CD4-positive, alpha-beta memory T cell (primary cell): ENCODE results near the gene EFCAB5. TPM values are rescaled to one million over a fixed set of nuclear protein-coding genes. Genes with fewer than 3 reads are reported as not detected.
"Not testable (repeated sequence)": the region's sequence is repeated elsewhere in the genome, so short reads cannot be mapped to it uniquely, and the experiment has no call there.

Experiments used
- CTCF ChIA-PET: fragments of 350-600 bp; sonication (Branson Sonifier 250); formaldehyde crosslinking; loops from one replicate; lab custom pipeline; 2021; ENCODE audit warnings: inconsistent platforms; ENCODE audit not compliant: partially characterized antibody; lab: Charles Lee
- POLR2A ChIA-PET: fragments of 350-600 bp; sonication (Branson Sonifier 250); formaldehyde crosslinking; loops from one replicate; lab custom pipeline; 2021; ENCODE audit not compliant: partially characterized antibody; lab: Charles Lee
- DNase-seq, 5 donors: peaks; one replicate each; pipeline versions ENCODE4 v3.0.0 to v3.0.0-alpha.2; 2020 to 2022; ENCODE audit warnings: mixed read lengths in 1 of 5
- H3K27ac ChIP-seq: one replicate; pipeline ENCODE4 v1.7.0; 2013; ENCODE audit warnings: low read depth, low read length
- H3K27me3 ChIP-seq: 2 replicates; pipeline ENCODE4 v1.7.0; 2013; ENCODE audit warnings: mild to moderate bottlenecking, low read length, moderate library complexity; ENCODE audit not compliant: insufficient read depth
- H3K36me3 ChIP-seq: 2 replicates; pipeline ENCODE4 v1.7.0; 2013; ENCODE audit warnings: mild to moderate bottlenecking, low read length, moderate library complexity; ENCODE audit not compliant: insufficient read depth
- H3K4me1 ChIP-seq: 2 replicates; pipeline ENCODE4 v1.7.0; 2013; ENCODE audit warnings: mild to moderate bottlenecking, low read length, moderate library complexity; ENCODE audit not compliant: insufficient read depth
- H3K4me3 ChIP-seq, 2 donors: one replicate each; pipeline ENCODE4 v1.7.0; 2013; ENCODE audit warnings: low read length in 2 of 2, mild to moderate bottlenecking in 1 of 2
- H3K9me3 ChIP-seq, 2 donors: one replicate each; pipeline ENCODE4 v1.7.0; 2013; ENCODE audit warnings: low read length in 2 of 2, control low read depth in 1 of 2; ENCODE audit not compliant: control insufficient read depth in 1 of 2
- H3K27ac Mint-ChIP-seq, 7 donors: one replicate each; pipeline ENCODE4 v1.8.0; 2020 to 2021; ENCODE audit warnings: mixed read lengths in 7 of 7, mild to moderate bottlenecking in 6 of 7, inconsistent platforms in 3 of 7, moderate library complexity in 3 of 7
- H3K27me3 Mint-ChIP-seq, 2 donors: one replicate each; pipeline ENCODE4 v1.8.0; 2020 to 2021; ENCODE audit warnings: mixed read lengths in 2 of 2
- H3K36me3 Mint-ChIP-seq, 2 donors: one replicate each; pipeline ENCODE4 v1.8.0; 2020 to 2021; ENCODE audit warnings: mixed read lengths in 2 of 2, inconsistent platforms in 1 of 2, mild to moderate bottlenecking in 1 of 2
- H3K4me1 Mint-ChIP-seq, 4 donors: one replicate each; pipeline ENCODE4 v1.8.0; 2020 to 2021; ENCODE audit warnings: mixed read lengths in 4 of 4, mild to moderate bottlenecking in 1 of 4
- H3K4me3 Mint-ChIP-seq, 8 donors: one replicate each; pipeline ENCODE4 v1.8.0; 2020 to 2021; ENCODE audit warnings: mixed read lengths in 8 of 8, mild to moderate bottlenecking in 7 of 8, moderate library complexity in 6 of 8, inconsistent platforms in 3 of 8
- H3K9me3 Mint-ChIP-seq, 8 donors: one replicate each; pipeline ENCODE4 v1.8.0; 2020 to 2021; ENCODE audit warnings: mixed read lengths in 8 of 8, mild to moderate bottlenecking in 5 of 8, inconsistent platforms in 3 of 8, moderate library complexity in 1 of 8
- intact Hi-C: fragments of 100-400 bp; cut with micrococcal nuclease; formaldehyde crosslinking; loops from one replicate; pipeline ENCODE4 v1.15.1; 2023
- polyA plus RNA-seq, 2 donors: library from polyadenylated mRNA; unstranded; fragments of 300-500 nt; fragmentation: Illumina TruSeq; gene quantifications; one replicate each; pipeline ENCODE4 v1.2.3, GENCODE V29; 2021
- total RNA-seq, 2 experiments: library from RNA; stranded (reverse); gene quantifications; one replicate each; pipeline ENCODE4 v1.2.3, GENCODE V29; 2021

The EFCAB5 gene
- total and polyA plus RNA-seq, 4 experiments from 2014 or later = 0.39 to 4.7 (median 1.7) TPM

GRCh38 chr17:29933379-29933778, 8.1 kb upstream of the EFCAB5 start:
- Histone ChIP-seq H3K4me3 (no peak overlapping the region), H3K9me3 (no peaks in the 10 kb centered on the region), H3K27ac (no peak overlapping the region), H3K27me3 (no peaks in the 10 kb centered on the region), H3K36me3 (no peaks in the 10 kb centered on the region), H3K4me1 (peaks cover 26% of the 10 kb centered on the region)
- Mint-ChIP-seq H3K36me3 (peaks cover 0 to 9% of the 10 kb centered on the region in 2 donors), H3K4me3 (no peak overlapping the region), H3K9me3 (peaks cover 0 to 6% (median 0%) of the 10 kb centered on the region in 8 donors), H3K27me3 (no peaks in the 10 kb centered on the region), H3K4me1 (peaks cover 1 to 13% (median 11%) of the 10 kb centered on the region in 4 donors), H3K27ac (peak overlapping the region in 2 of 7 donors; percentile 34 to 72)
- DNase-seq = no peak
- CTCF ChIA-PET = interaction anchor here (1.0 to 2.4 kb wide), 4 partner anchors 120 to 154 kb away, joined by 3 to 10 read pairs (median 4); no protein-coding TSS in a partner anchor
- POLR2A ChIA-PET = no interaction called here
- intact Hi-C loops = no loop called here

- H3K36me3 Mint-ChIP-seq, H3K4me3 ChIP-seq, POLR2A ChIA-PET, H3K4me3 Mint-ChIP-seq, DNase-seq, intact Hi-C loops, H3K36me3 ChIP-seq, H3K4me1 Mint-ChIP-seq, H3K9me3 Mint-ChIP-seq, H3K9me3 ChIP-seq, H3K27ac ChIP-seq, H3K27me3 Mint-ChIP-seq, H3K27me3 ChIP-seq: not testable (repeated sequence)
- peaks cover 12% of the 10 kb centered on the region for H3K4me1 ChIP-seq
- CTCF ChIA-PET = interaction anchor here (0.6 kb wide), 1 partner anchor 128 kb away, joined by 3 read pairs; no protein-coding TSS in a partner anchor
- H3K27ac Mint-ChIP-seq = peak overlapping the region in 1 of 7 donors; percentile 31
Measured at GRCh38 chr17:29935909-29936308, 5.5 kb upstream of the EFCAB5 start.

GRCh38 chr17:29936724-29937123, 4.7 kb upstream of the EFCAB5 start:
- Histone ChIP-seq H3K4me1 (peaks cover 4% of the 10 kb centered on the region), H3K4me3 (no peak overlapping the region), H3K36me3 (no peaks in the 10 kb centered on the region), H3K27ac (no peak overlapping the region), H3K27me3 (no peaks in the 10 kb centered on the region), H3K9me3 (no peaks in the 10 kb centered on the region)
- Mint-ChIP-seq H3K27me3 (no peaks in the 10 kb centered on the region), H3K4me3 (no peak overlapping the region), H3K27ac (no peak overlapping the region), H3K9me3 (peaks cover 0 to 6% (median 0%) of the 10 kb centered on the region in 8 donors), H3K36me3 (no peaks in the 10 kb centered on the region), H3K4me1 (no peaks in the 10 kb centered on the region)
- ChIA-PET POLR2A (no interaction called here), CTCF (interaction anchor here (0.6 kb wide), 1 partner anchor 380 kb away, joined by 3 read pairs; no protein-coding TSS in a partner anchor)
- intact Hi-C loops = no loop called here
- DNase-seq = no peak

DNA sequence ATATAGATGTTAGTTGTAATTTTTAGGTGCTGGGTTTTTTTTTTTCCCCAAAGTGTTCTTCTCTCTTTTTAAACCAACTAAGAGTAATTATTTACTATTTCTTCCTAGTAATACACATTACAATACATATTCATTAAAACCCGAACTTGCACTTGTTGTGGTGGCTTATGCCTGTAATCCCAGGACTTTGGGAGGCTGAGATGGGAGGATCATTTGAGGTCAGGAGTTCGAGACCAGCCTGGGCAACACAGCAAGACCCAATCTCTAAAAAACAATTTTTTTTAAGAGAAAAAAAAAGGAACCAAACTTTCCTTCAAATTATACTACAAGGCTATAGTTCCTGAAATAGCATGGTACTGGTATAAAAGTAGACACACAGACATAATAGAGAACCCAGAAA, 3.8 kb downstream of the EFCAB5 start:
- Histone ChIP-seq H3K27me3 (no peaks in the 10 kb centered on the region), H3K4me3 (no peak overlapping the region), H3K4me1 (no peaks in the 10 kb centered on the region), H3K27ac (no peak overlapping the region), H3K36me3 (no peaks in the 10 kb centered on the region), H3K9me3 (no peaks in the 10 kb centered on the region)
- no peak for DNase-seq
- Mint-ChIP-seq H3K27ac (no peak overlapping the region), H3K4me1 (no peaks in the 10 kb centered on the region), H3K9me3 (no peaks in the 10 kb centered on the region), H3K27me3 (no peaks in the 10 kb centered on the region), H3K36me3 (no peaks in the 10 kb centered on the region), H3K4me3 (no peak overlapping the region)
- intact Hi-C loops = no loop called here
- CTCF ChIA-PET = interaction anchor here (2.6 kb wide), 1 partner anchor 13 kb away, joined by 9 read pairs; no protein-coding TSS in a partner anchor
- POLR2A ChIA-PET = no interaction called here

DNA sequence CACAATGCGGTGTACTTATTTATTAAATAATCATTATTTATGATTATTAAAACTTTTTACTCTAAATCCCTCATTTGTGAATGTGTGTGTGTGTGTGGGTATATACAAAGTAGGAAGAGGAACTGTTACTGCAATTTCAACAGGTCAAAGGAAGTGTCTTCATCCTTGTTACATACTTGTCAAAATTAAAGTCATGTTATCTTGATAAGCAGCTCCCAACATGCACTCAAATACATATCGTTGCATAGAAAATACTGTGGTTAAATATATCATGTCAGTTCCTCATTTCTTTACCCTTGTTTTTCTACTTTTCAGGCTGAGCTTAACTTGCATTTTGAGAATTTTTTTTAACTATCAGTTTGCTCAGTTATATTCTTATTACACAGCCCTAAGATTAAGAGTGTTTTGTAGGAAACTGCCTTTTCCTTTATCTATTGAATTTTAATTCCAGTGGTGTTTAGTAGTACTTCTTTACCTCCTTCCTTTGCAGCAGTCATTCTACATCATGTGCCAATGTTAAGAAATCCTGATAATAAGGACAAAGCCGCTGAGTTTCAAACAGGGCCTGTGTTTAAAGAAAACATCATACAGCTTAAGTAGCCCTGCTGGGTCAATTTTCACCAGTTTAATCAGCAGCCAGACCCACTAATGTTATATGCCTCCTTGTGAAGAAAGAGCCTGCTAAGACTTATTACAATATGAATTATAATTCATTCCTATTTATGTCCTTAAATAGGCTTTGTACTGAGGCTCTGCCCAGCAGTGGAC, 7.2 kb downstream of the EFCAB5 start:
- Mint-ChIP-seq H3K27me3 (no peaks in the 10 kb centered on the region), H3K36me3 (peaks cover 0 to 3% of the 10 kb centered on the region in 2 donors), H3K4me3 (no peak overlapping the region), H3K27ac (no peak overlapping the region), H3K9me3 (peaks cover 0 to 8% (median 4%) of the 10 kb centered on the region in 8 donors), H3K4me1 (no peaks in the 10 kb centered on the region)
- H3K27ac ChIP-seq = no peak overlapping the region
- H3K36me3 ChIP-seq = no peaks in the 10 kb centered on the region
- intact Hi-C loops = no loop called here
- no peaks in the 10 kb centered on the region for H3K27me3 ChIP-seq
- no peak for DNase-seq
- no peaks in the 10 kb centered on the region for H3K9me3 ChIP-seq
- H3K4me1 ChIP-seq = no peaks in the 10 kb centered on the region
- ChIA-PET CTCF (interaction anchor here (1.7 kb wide), 1 partner anchor 18 kb away, joined by 5 read pairs; no protein-coding TSS in a partner anchor), POLR2A (no interaction called here)
- no peak overlapping the region for H3K4me3 ChIP-seq

GRCh38 chr17:29949696-29950095, 8.3 kb downstream of the EFCAB5 start:
- Mint-ChIP-seq H3K36me3 (peaks cover 0 to 6% of the 10 kb centered on the region in 2 donors), H3K4me1 (no peaks in the 10 kb centered on the region), H3K9me3 (peaks cover 2 to 12% (median 8%) of the 10 kb centered on the region in 8 donors), H3K4me3 (no peak overlapping the region), H3K27ac (no peak overlapping the region), H3K27me3 (no peaks in the 10 kb centered on the region)
- no peaks in the 10 kb centered on the region for H3K27me3 ChIP-seq
- no peaks in the 10 kb centered on the region for H3K4me1 ChIP-seq
- intact Hi-C loops = no loop called here
- CTCF ChIA-PET = no interaction called here
- H3K36me3 ChIP-seq = no peaks in the 10 kb centered on the region
- no peaks in the 10 kb centered on the region for H3K9me3 ChIP-seq
- no peak overlapping the region for H3K4me3 ChIP-seq
- no peak overlapping the region for H3K27ac ChIP-seq
- no peak for DNase-seq
- POLR2A ChIA-PET = no interaction called here

DNA sequence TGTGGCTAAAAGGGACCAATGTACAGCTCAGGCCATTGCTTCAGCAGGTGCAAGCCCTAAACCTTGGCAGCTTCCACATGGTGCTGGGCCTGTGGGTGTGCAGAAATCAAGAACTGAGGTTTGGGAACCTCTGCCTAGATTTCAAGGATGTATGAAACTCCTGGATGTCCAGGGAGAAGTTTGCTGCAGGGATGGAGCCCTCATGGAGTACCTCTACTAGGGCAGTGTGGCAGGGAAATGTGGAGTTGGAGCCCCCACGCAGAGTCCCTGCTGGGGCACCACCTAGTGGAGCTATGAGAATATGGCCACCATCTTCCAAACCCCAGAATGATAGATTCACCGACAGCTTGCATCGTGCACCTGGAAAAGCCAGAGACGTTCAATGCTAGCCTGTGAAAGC, 13.0 kb downstream of the EFCAB5 start:
- Mint-ChIP-seq H3K36me3 (peaks cover 0 to 6% of the 10 kb centered on the region in 2 donors), H3K27ac (no peak overlapping the region)

More for the DNA sequence above, 13.0 kb downstream of the EFCAB5 start:
- H3K27ac ChIP-seq = no peak overlapping the region
- H3K4me3 ChIP-seq = no peak overlapping the region
- no peaks in the 10 kb centered on the region for H3K27me3 ChIP-seq
- intact Hi-C loops = no loop called here
- H3K4me1 ChIP-seq = no peaks in the 10 kb centered on the region
- no peaks in the 10 kb centered on the region for H3K36me3 ChIP-seq
- H3K4me1 Mint-ChIP-seq = no peaks in the 10 kb centered on the region
- H3K9me3 ChIP-seq = no peaks in the 10 kb centered on the region
- ChIA-PET CTCF (interaction anchor here (1.5 to 2.5 kb wide), 2 partner anchors 23 to 144 kb away, joined by 3 to 9 read pairs; no protein-coding TSS in a partner anchor), POLR2A (no interaction called here)
- DNase-seq = no peak
- H3K27me3 Mint-ChIP-seq = no peaks in the 10 kb centered on the region
- H3K4me3 Mint-ChIP-seq = no peak overlapping the region
- peaks cover 2 to 18% (median 9%) of the 10 kb centered on the region in 8 donors for H3K9me3 Mint-ChIP-seq
